ENCODE data around the gene SORD. TPM values are rescaled to one million over a fixed set of nuclear protein-coding genes. Genes with fewer than 3 reads are reported as not detected.
A peak's percentile ranks its signal among the peaks of the same experiment; 100 is the strongest.

Gene SORD
- total RNA-seq, 1 donor from 2014 or later = 1.6 TPM

DNA sequence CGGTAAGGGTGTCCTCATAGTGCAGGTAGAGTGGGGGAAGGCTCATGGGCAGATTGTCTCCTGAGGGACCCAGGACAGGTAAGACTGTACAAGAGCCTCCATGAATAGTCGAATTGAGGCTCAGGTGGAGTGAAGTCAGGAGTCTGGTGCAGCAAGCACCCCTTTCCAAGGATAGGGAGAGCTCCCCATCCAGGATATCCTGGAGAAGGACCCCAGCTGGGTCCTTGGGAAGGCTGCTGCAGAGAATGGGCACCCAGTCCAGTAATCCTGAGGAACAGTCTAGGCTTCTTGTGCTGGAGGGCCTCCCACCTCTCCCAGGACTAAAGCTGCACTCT is 91.7 kb downstream of the SORD start:
- peaks cover 83 to 86% (median 84%) of the 10 kb centered on the region in 3 donors for H3K27me3 ChIP-seq (ENCODE audit: control insufficient read depth in 3 of 3, insufficient read depth in 3 of 3, low read length in 3 of 3)
- peaks cover 23 to 37% (median 27%) of the 10 kb centered on the region in 3 donors for H3K4me1 ChIP-seq (ENCODE audit: control insufficient read depth in 3 of 3, insufficient read depth in 3 of 3, low read length in 3 of 3)
- peak overlapping the region in 1 of 3 donors; percentile 9 for H3K4me3 ChIP-seq (ENCODE audit: low read length in 3 of 3)
- H3K9ac ChIP-seq (ENCODE audit: low read depth in 1 of 3, low read length in 3 of 3) = no peak overlapping the region
- H3K9me3 ChIP-seq (ENCODE audit: control insufficient read depth in 3 of 3, low read length in 3 of 3) = no peaks in the 10 kb centered on the region
- H3K27ac ChIP-seq (ENCODE audit: low read depth, low read length) = no peak overlapping the region
- H3K36me3 ChIP-seq (ENCODE audit: control insufficient read depth in 3 of 3, insufficient read depth in 3 of 3, low read length in 3 of 3) = no peaks in the 10 kb centered on the region

DNA sequence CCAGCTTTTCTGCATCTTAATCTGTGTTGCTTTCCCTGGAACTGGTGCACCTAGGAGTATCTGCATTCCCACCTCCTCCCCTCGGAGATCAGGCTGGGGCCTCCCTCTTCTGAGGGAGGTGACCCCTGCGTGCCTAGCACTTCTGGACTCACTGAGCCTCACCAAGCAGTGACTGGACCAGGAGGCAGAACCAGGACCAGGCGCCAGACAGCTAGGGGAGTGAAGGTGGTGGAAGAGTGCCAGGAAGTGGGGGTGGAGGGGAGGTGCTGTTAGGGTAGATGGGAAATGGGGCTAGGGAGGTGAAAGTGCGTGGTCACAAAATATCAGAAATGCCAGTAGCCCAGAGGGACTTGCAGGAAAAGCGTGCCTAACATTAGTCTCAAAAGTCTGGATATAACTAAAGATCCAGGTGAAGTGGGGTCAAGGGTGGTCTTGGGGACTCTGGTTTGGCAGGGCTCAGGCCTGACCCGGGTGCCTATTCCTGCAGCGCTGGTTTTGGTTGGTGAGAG is 92.4 kb downstream of the SORD start:
- H3K36me3 ChIP-seq (ENCODE audit: control insufficient read depth in 3 of 3, insufficient read depth in 3 of 3, low read length in 3 of 3) = no peaks in the 10 kb centered on the region
- peaks cover 77 to 86% (median 84%) of the 10 kb centered on the region in 3 donors for H3K27me3 ChIP-seq (ENCODE audit: control insufficient read depth in 3 of 3, insufficient read depth in 3 of 3, low read length in 3 of 3)
- H3K9ac ChIP-seq (ENCODE audit: low read depth in 1 of 3, low read length in 3 of 3) = no peak overlapping the region
- H3K4me3 ChIP-seq (ENCODE audit: low read length in 3 of 3) = no peak overlapping the region
- H3K4me1 ChIP-seq (ENCODE audit: control insufficient read depth in 3 of 3, insufficient read depth in 3 of 3, low read length in 3 of 3) = peaks cover 23 to 37% (median 27%) of the 10 kb centered on the region in 3 donors
- H3K9me3 ChIP-seq (ENCODE audit: control insufficient read depth in 3 of 3, low read length in 3 of 3) = no peaks in the 10 kb centered on the region
- no peak overlapping the region for H3K27ac ChIP-seq (ENCODE audit: low read depth, low read length)

DNA sequence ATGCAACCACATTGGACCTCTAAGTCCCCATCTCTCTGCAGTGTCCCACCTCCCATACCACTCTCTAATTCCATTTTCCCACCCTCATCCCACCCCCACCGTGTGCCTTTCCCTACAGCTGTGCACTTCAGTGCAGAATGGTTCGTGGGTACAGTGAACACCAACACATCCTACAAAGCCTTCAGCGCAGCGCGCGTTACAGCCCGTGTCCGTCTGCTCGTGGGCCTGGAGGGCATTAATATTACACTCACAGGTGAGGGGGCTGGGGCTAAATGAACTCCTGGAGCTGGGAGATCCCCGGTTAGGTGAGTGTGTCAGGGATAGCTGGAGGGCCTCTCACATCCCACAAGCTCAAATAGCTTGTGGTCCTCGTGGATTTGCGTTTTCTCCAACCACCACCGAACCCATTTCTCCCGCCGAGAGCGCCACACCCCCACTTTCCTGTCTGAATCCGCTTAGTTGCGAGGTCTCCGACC is 93.0 kb downstream of the SORD start:
- H3K36me3 ChIP-seq (ENCODE audit: control insufficient read depth in 3 of 3, insufficient read depth in 3 of 3, low read length in 3 of 3) = no peaks in the 10 kb centered on the region
- H3K4me3 ChIP-seq (ENCODE audit: low read length in 3 of 3) = no peak overlapping the region
- no peak overlapping the region for H3K27ac ChIP-seq (ENCODE audit: low read depth, low read length)
- no peak overlapping the region for H3K9ac ChIP-seq (ENCODE audit: low read depth in 1 of 3, low read length in 3 of 3)
- H3K4me1 ChIP-seq (ENCODE audit: control insufficient read depth in 3 of 3, insufficient read depth in 3 of 3, low read length in 3 of 3) = peaks cover 23 to 37% (median 27%) of the 10 kb centered on the region in 3 donors
- peaks cover 79 to 88% (median 87%) of the 10 kb centered on the region in 3 donors for H3K27me3 ChIP-seq (ENCODE audit: control insufficient read depth in 3 of 3, insufficient read depth in 3 of 3, low read length in 3 of 3)
- H3K9me3 ChIP-seq (ENCODE audit: control insufficient read depth in 3 of 3, low read length in 3 of 3) = no peaks in the 10 kb centered on the region

DNA sequence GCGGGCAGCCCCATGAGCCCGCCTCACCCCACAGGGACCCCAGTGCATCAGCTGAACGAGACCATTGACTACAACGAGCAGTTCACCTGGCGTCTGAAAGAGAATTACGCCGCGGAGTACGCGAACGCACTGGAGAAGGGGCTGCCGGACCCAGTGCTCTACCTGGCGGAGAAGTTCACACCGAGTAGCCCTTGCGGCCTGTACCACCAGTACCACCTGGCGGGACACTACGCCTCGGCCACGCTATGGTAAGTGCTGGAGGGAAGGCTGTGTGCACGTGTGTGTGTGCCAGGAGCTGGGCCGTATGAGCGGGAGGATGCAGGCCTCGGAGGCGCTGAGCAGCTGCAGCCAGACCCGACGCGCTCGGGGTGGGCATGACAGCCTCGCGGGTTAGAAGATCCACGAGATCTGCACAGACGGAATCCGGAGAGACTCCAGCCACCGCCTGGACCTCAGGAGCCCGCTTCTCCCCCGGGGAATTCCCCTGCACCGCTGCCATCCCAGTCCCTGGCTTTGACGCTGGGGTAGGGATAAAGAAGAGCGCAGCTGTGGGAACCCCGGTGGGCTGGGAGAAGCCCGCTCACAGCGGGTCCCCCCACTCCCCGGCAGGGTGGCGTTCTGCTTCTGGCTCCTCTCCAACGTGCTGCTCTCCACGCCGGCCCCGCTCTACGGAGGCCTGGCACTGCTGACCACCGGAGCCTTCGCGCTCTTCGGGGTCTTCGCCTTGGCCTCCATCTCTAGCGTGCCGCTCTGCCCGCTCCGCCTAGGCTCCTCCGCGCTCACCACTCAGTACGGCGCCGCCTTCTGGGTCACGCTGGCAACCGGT is 93.7 kb downstream of the SORD start:
- Histone ChIP-seq H3K4me3 (ENCODE audit: low read length in 3 of 3) (peak overlapping the region in 2 of 3 donors; percentile 40 to 49), H3K27me3 (ENCODE audit: control insufficient read depth in 3 of 3, insufficient read depth in 3 of 3, low read length in 3 of 3) (peaks cover 76 to 88% (median 87%) of the 10 kb centered on the region in 3 donors)

DNA sequence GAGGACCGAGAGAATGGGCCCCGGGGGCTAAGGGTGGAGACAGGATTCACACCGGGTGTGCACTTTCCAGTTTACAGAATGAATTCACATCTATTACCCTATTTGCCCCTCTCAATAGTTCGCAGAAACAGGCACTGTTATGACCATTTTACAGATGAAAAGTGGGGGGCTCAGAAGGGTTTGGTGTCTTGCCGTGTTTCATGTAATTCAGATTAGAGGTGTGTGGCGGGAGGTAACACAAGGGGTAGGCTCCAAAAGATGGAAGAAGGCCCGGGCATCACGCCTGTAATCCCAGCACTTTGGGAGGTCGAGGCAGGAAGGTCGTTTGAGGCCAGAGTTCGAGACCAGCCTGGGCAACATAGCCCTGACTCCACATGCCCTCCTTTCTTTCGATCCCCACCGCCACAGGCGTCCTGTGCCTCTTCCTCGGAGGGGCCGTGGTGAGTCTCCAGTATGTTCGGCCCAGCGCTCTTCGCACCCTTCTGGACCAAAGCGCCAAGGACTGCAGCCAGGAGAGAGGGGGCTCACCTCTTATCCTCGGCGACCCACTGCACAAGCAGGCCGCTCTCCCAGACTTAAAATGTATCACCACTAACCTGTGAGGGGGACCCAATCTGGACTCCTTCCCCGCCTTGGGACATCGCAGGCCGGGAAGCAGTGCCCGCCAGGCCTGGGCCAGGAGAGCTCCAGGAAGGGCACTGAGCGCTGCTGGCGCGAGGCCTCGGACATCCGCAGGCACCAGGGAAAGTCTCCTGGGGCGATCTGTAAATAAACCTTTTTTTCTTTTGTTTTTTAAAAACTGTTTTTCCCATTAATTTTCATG is 94.5 kb downstream of the SORD start:
- Histone ChIP-seq H3K27ac (ENCODE audit: low read depth, low read length) (no peak overlapping the region), H3K36me3 (ENCODE audit: control insufficient read depth in 3 of 3, insufficient read depth in 3 of 3, low read length in 3 of 3) (no peaks in the 10 kb centered on the region), H3K9ac (ENCODE audit: low read depth in 1 of 3, low read length in 3 of 3) (peak overlapping the region in 1 of 3 donors; percentile 57), H3K27me3 (ENCODE audit: control insufficient read depth in 3 of 3, insufficient read depth in 3 of 3, low read length in 3 of 3) (peaks cover 72 to 84% (median 84%) of the 10 kb centered on the region in 3 donors), H3K9me3 (ENCODE audit: control insufficient read depth in 3 of 3, low read length in 3 of 3) (no peaks in the 10 kb centered on the region), H3K4me3 (ENCODE audit: low read length in 3 of 3) (peak overlapping the region; percentile 40 to 54 (median 52)), H3K4me1 (ENCODE audit: control insufficient read depth in 3 of 3, insufficient read depth in 3 of 3, low read length in 3 of 3) (peaks cover 21 to 32% (median 24%) of the 10 kb centered on the region in 3 donors)

More for the DNA sequence above, 93.7 kb downstream of the SORD start:
- Histone ChIP-seq H3K9me3 (ENCODE audit: control insufficient read depth in 3 of 3, low read length in 3 of 3) (no peaks in the 10 kb centered on the region), H3K4me1 (ENCODE audit: control insufficient read depth in 3 of 3, insufficient read depth in 3 of 3, low read length in 3 of 3) (peaks cover 23 to 37% (median 27%) of the 10 kb centered on the region in 3 donors), H3K36me3 (ENCODE audit: control insufficient read depth in 3 of 3, insufficient read depth in 3 of 3, low read length in 3 of 3) (no peaks in the 10 kb centered on the region), H3K27ac (ENCODE audit: low read depth, low read length) (no peak overlapping the region), H3K9ac (ENCODE audit: low read depth in 1 of 3, low read length in 3 of 3) (peak overlapping the region in 1 of 3 donors; percentile 25)

DNA sequence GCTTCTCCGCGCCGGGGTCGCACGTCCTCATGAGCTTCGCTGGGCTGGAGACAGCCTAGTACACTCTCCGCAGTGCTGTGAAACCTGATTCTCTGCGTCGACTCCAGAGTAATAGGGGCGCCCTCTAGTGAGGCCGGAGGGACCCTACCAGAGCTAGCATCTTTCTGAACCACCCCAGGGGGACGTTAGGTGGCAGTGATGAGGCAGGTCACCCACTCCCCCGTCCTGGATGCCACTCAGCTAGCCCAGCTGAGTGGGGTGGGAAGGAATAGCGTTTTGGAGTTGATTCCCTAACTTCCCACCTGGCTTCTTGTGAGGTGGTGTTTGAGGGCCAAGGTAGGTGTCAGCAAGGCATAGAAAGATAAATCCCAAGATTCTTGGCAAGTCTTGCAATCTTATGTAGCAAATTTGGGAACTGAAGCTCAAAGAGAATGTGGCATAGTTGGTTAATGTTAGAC is 95.2 kb downstream of the SORD start:
- H3K27me3 ChIP-seq (ENCODE audit: control insufficient read depth in 3 of 3, insufficient read depth in 3 of 3, low read length in 3 of 3) = peaks cover 68 to 84% (median 78%) of the 10 kb centered on the region in 3 donors
- H3K9me3 ChIP-seq (ENCODE audit: control insufficient read depth in 3 of 3, low read length in 3 of 3) = no peaks in the 10 kb centered on the region
- peak overlapping the region in 1 of 3 donors; percentile 57 for H3K9ac ChIP-seq (ENCODE audit: low read depth in 1 of 3, low read length in 3 of 3)
- no peaks in the 10 kb centered on the region for H3K36me3 ChIP-seq (ENCODE audit: control insufficient read depth in 3 of 3, insufficient read depth in 3 of 3, low read length in 3 of 3)
- peak overlapping the region; percentile 38 to 54 (median 52) for H3K4me3 ChIP-seq (ENCODE audit: low read length in 3 of 3)
- peaks cover 17 to 27% (median 21%) of the 10 kb centered on the region in 3 donors for H3K4me1 ChIP-seq (ENCODE audit: control insufficient read depth in 3 of 3, insufficient read depth in 3 of 3, low read length in 3 of 3)
- no peak overlapping the region for H3K27ac ChIP-seq (ENCODE audit: low read depth, low read length)

DNA sequence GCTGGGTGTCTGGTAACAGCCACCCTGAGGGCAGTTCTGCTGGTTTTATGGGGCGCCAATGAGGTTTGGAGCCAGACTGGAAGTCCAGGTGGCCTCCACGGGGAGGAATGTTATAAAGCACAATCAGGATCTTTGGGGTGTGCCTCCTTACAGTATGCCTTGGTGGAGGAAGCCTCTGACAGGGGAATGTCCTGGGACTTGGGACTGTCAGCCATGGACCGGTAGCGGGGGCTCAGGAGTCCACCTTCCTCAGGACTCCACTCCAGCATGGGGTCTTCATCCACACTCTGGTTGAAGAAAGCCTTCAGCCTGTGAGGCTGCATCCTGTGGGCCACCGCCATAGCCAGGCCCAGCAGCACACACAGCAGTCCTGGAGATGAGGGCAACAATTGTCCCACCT is 96.0 kb downstream of the SORD start:
- H3K9ac ChIP-seq (ENCODE audit: low read depth in 1 of 3, low read length in 3 of 3) = no peak overlapping the region

DNA sequence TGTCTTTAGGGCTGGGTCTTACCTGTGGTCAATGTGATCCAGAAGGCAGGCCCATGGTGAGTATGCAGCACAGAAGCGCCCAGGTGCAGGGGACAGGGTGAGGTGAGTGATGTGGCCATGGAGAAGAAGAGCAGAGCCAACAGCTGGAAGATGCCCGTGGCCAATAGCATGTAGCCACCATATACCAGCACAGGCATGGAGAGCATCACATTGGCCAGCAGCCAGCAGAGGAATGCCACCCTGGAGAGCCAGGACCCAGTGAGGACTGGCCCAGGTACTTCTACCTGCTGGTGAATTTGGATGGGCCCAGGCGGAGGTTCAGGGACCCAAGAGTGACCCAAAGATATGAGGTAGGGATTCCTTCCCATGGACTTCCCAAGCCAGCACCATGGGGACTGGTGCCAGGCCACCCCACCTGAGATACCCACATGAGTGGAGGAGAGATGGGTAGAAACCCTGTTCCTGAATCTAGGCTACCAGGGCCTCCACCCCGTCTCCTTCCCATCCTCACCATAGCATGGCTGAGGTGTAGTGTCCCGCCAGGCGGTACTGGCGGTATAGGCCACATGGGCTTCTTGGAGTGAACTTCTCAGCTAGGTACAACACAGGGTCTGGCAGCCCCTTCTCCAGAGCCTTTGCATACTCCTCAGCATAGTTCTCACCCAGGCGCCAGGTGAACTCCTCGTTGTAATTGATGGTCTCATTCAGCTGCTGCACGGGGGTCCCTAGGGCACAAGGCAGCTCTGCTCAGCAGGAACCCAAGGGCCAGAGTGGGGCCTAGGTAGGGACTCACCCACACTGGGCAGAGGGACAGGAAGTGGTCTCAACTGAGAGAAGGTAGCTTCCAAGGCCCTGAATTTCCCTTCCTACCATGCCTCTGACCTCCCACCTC is 97.3 kb downstream of the SORD start:
- H3K9ac ChIP-seq (ENCODE audit: low read depth in 1 of 3, low read length in 3 of 3) = no peak overlapping the region
- no peak overlapping the region for H3K27ac ChIP-seq (ENCODE audit: low read depth, low read length)
- peaks cover 11 to 16% (median 12%) of the 10 kb centered on the region in 3 donors for H3K4me1 ChIP-seq (ENCODE audit: control insufficient read depth in 3 of 3, insufficient read depth in 3 of 3, low read length in 3 of 3)
- no peaks in the 10 kb centered on the region for H3K36me3 ChIP-seq (ENCODE audit: control insufficient read depth in 3 of 3, insufficient read depth in 3 of 3, low read length in 3 of 3)
- peaks cover 47 to 67% (median 66%) of the 10 kb centered on the region in 3 donors for H3K27me3 ChIP-seq (ENCODE audit: control insufficient read depth in 3 of 3, insufficient read depth in 3 of 3, low read length in 3 of 3)
- H3K9me3 ChIP-seq (ENCODE audit: control insufficient read depth in 3 of 3, low read length in 3 of 3) = no peaks in the 10 kb centered on the region
- no peak overlapping the region for H3K4me3 ChIP-seq (ENCODE audit: low read length in 3 of 3)

More for the DNA sequence above, 96.0 kb downstream of the SORD start:
- no peaks in the 10 kb centered on the region for H3K36me3 ChIP-seq (ENCODE audit: control insufficient read depth in 3 of 3, insufficient read depth in 3 of 3, low read length in 3 of 3)
- no peak overlapping the region for H3K27ac ChIP-seq (ENCODE audit: low read depth, low read length)
- no peak overlapping the region for H3K4me3 ChIP-seq (ENCODE audit: low read length in 3 of 3)
- H3K4me1 ChIP-seq (ENCODE audit: control insufficient read depth in 3 of 3, insufficient read depth in 3 of 3, low read length in 3 of 3) = peaks cover 16 to 24% (median 21%) of the 10 kb centered on the region in 3 donors
- H3K9me3 ChIP-seq (ENCODE audit: control insufficient read depth in 3 of 3, low read length in 3 of 3) = no peaks in the 10 kb centered on the region
- H3K27me3 ChIP-seq (ENCODE audit: control insufficient read depth in 3 of 3, insufficient read depth in 3 of 3, low read length in 3 of 3) = peaks cover 60 to 76% (median 73%) of the 10 kb centered on the region in 3 donors

DNA sequence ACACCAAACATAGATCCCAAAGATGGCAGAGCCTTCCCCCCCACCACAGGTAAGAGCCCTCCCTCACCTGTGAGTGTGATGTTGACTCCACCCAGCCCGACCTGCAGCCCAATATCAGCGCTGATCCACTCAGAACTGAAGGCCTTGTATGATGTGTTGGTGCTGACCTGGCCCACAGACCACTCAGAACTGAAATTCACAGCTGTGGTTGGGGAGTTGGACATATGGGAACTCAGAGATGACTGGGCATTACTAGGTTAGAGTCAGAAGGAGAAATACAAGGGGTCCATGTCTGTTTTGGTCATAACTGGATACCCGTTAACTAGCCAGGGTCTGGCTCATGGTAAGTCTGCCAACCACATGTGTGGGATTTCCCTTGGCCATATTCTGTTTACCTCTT is 98.0 kb downstream of the SORD start:
- Histone ChIP-seq H3K4me1 (ENCODE audit: control insufficient read depth in 3 of 3, insufficient read depth in 3 of 3, low read length in 3 of 3) (peaks cover 11 to 16% (median 12%) of the 10 kb centered on the region in 3 donors), H3K36me3 (ENCODE audit: control insufficient read depth in 3 of 3, insufficient read depth in 3 of 3, low read length in 3 of 3) (no peaks in the 10 kb centered on the region), H3K9ac (ENCODE audit: low read depth in 1 of 3, low read length in 3 of 3) (no peak overlapping the region), H3K4me3 (ENCODE audit: low read length in 3 of 3) (no peak overlapping the region), H3K9me3 (ENCODE audit: control insufficient read depth in 3 of 3, low read length in 3 of 3) (no peaks in the 10 kb centered on the region), H3K27me3 (ENCODE audit: control insufficient read depth in 3 of 3, insufficient read depth in 3 of 3, low read length in 3 of 3) (peaks cover 40 to 64% (median 59%) of the 10 kb centered on the region in 3 donors), H3K27ac (ENCODE audit: low read depth, low read length) (no peak overlapping the region)

Measured in skeletal muscle tissue (tissue), 4 donors.